GM18526 (cell line): ENCODE measurements around the gene ANKEF1.

Experiments used
- POLR2A ChIP-seq: IDR thresholded peaks from 3 replicates; pipeline ENCODE4 v1.6.1; 2011; ENCODE audit not compliant: insufficient read length; ENCODE audit errors: extremely low read depth

Gene ANKEF1

GRCh38 chr20:10074513-10074912 lies 39.7 kb downstream of the ANKEF1 start:
- no peak for TF ChIP-seq POLR2A

- no peak for TF ChIP-seq POLR2A
Observed at GRCh38 chr20:10075606-10076005, 40.8 kb downstream of the ANKEF1 start.

- no peak for TF ChIP-seq POLR2A
Observed at GRCh38 chr20:10076126-10077080, 41.6 kb downstream of the ANKEF1 start.

GRCh38 chr20:10077081-10077471 lies 42.3 kb downstream of the ANKEF1 start:
- TF ChIP-seq POLR2A, result no peak

GRCh38 chr20:10077886-10078285 lies 43.1 kb downstream of the ANKEF1 start:
- no peak for TF ChIP-seq POLR2A

GRCh38 chr20:10078403-10078802 lies 43.6 kb downstream of the ANKEF1 start:
- TF ChIP-seq POLR2A, result no peak

GRCh38 chr20:10079964-10080363 lies 45.2 kb downstream of the ANKEF1 start:
- no peak for TF ChIP-seq POLR2A

- no peak for TF ChIP-seq POLR2A
Observed at GRCh38 chr20:10080574-10080973, 45.8 kb downstream of the ANKEF1 start.

GRCh38 chr20:10089871-10090587 lies 55.2 kb downstream of the ANKEF1 start:
- no peak for TF ChIP-seq POLR2A

- no peak for TF ChIP-seq POLR2A
Observed at GRCh38 chr20:10090588-10091166, 55.9 kb downstream of the ANKEF1 start.

GRCh38 chr20:10093087-10093591 lies 58.4 kb downstream of the ANKEF1 start:
- TF ChIP-seq POLR2A, result no peak

- TF ChIP-seq POLR2A, result no peak
Observed at GRCh38 chr20:10094566-10095173, 59.9 kb downstream of the ANKEF1 start.

GRCh38 chr20:10096790-10097189 lies 62.0 kb downstream of the ANKEF1 start:
- TF ChIP-seq POLR2A, result no peak

GRCh38 chr20:10105046-10105445 lies 70.3 kb downstream of the ANKEF1 start:
- TF ChIP-seq POLR2A, result no peak
